ENCODE measurements around the gene GDF15.

DNA sequence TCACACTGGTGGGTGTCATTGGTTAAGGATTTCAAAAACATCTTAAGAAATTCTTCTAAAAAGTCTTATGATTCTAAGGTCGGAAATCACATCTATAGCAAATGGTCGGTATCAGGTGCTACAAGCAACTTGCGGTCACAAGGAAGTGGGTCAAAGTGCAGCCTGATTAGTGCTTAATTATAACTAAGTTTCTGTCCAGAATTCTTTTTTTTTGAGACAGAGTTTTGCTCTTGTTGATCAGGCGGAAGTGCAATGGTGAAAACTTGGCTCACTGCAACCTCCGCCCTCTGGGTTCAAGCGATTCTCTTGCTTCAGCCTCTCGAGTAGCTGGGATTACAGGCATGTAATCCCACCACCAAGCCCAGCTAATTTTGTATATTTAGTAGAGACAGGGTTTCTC, 1.2 kb upstream of the GDF15 start:
- TF ChIP-seq ZNF114 (CRISPR knock-in tag; IDR thresholded peaks at IDR 0.05) (no peak), POLR2AphosphoS5 (IDR thresholded peaks at IDR 0.05; ENCODE audit: low read depth) (no peak), EZH2 (IDR thresholded peaks at IDR 0.05; ENCODE audit: low read depth, unreplicated experiment) (no peak), CREB1 (CRISPR knock-in tag; IDR thresholded peaks at IDR 0.05; ENCODE audit: low read depth) (no peak), ETS1 (IDR thresholded peaks at IDR 0.05) (no peak), JUNB (IDR thresholded peaks at IDR 0.05; ENCODE audit: unreplicated experiment) (no peak), EZH2phosphoT487 (IDR thresholded peaks at IDR 0.05; ENCODE audit: unreplicated experiment) (no peak), STAT1 (IDR thresholded peaks at IDR 0.05; ENCODE audit: unreplicated experiment) (no peak), ZNF331 (CRISPR knock-in tag; IDR thresholded peaks at IDR 0.05; ENCODE audit: low read depth) (no peak), ZNF462 (CRISPR knock-in tag; IDR thresholded peaks at IDR 0.05) (no peak)
- TF ChIP-seq, protein P1, sequence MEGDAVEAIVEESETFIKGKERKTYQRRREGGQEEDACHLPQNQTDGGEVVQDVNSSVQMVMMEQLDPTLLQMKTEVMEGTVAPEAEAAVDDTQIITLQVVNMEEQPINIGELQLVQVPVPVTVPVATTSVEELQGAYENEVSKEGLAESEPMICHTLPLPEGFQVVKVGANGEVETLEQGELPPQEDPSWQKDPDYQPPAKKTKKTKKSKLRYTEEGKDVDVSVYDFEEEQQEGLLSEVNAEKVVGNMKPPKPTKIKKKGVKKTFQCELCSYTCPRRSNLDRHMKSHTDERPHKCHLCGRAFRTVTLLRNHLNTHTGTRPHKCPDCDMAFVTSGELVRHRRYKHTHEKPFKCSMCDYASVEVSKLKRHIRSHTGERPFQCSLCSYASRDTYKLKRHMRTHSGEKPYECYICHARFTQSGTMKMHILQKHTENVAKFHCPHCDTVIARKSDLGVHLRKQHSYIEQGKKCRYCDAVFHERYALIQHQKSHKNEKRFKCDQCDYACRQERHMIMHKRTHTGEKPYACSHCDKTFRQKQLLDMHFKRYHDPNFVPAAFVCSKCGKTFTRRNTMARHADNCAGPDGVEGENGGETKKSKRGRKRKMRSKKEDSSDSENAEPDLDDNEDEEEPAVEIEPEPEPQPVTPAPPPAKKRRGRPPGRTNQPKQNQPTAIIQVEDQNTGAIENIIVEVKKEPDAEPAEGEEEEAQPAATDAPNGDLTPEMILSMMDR (conservative IDR thresholded peaks at IDR 0.05; ENCODE audit: low read depth in 2 of 2), result no peak
- TF ChIP-seq, protein P2, sequence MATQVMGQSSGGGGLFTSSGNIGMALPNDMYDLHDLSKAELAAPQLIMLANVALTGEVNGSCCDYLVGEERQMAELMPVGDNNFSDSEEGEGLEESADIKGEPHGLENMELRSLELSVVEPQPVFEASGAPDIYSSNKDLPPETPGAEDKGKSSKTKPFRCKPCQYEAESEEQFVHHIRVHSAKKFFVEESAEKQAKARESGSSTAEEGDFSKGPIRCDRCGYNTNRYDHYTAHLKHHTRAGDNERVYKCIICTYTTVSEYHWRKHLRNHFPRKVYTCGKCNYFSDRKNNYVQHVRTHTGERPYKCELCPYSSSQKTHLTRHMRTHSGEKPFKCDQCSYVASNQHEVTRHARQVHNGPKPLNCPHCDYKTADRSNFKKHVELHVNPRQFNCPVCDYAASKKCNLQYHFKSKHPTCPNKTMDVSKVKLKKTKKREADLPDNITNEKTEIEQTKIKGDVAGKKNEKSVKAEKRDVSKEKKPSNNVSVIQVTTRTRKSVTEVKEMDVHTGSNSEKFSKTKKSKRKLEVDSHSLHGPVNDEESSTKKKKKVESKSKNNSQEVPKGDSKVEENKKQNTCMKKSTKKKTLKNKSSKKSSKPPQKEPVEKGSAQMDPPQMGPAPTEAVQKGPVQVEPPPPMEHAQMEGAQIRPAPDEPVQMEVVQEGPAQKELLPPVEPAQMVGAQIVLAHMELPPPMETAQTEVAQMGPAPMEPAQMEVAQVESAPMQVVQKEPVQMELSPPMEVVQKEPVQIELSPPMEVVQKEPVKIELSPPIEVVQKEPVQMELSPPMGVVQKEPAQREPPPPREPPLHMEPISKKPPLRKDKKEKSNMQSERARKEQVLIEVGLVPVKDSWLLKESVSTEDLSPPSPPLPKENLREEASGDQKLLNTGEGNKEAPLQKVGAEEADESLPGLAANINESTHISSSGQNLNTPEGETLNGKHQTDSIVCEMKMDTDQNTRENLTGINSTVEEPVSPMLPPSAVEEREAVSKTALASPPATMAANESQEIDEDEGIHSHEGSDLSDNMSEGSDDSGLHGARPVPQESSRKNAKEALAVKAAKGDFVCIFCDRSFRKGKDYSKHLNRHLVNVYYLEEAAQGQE (IDR thresholded peaks at IDR 0.05; ENCODE audit: unreplicated experiment), result no peak

All from GM23338 (cell line).